Heart left ventricle (tissue), 13 donors: ENCODE data around the gene WFDC5.

Experiments used
- CTCF ChIP-seq, 12 donors: fragments of 200-600 bp; sonication (generic) in 4 of 12; IDR thresholded peaks; one replicate each; pipeline versions ENCODE4 v1.5.0 to v1.8.0; 2018 to 2022; ENCODE audit warnings: antibody characterized with exemption in 12 of 12, mild to moderate bottlenecking in 5 of 12
- POLR2A ChIP-seq, 2 donors: fragments of 450-650 bp; IDR thresholded peaks; one replicate each; pipeline ENCODE4 v1.6.1; 2017; ENCODE audit warnings: antibody characterized with exemption in 2 of 2, mild to moderate bottlenecking in 2 of 2, moderate library complexity in 2 of 2
- donor health status: ischemic (EF 13 %, LVEDD 7.1; RV severe dilation, severe dysfunction).
- donor health status: DM: no; HTN: yes; CAD: no.
- donor health status: DM: no; HTN: no; CAD: no.
- donor health status: ischemic (EF 25% LVEDD 6.9; RV normal size, moderate dysfunction).
- donor health status: ischemic (EF 25% LVEDD 5.7; RV mildly dilated, moderate dysfunction).
- donor health status: ischemic (EF 35%, LVEDD 5.7; RV mildly dilated, moderate dysfunction).
- donor health status: nonischemic (EF 11% LVEDD 7.7; RV severe dilation, severe dysfunction).
- donor health status: DM: yes; HTN: yes; CAD: no.
- donor health status: PGD.
- donor health status: ischemic (EF 29% LVEDD 5.4; RV normal size, mild dysfunction).
- donor health status: nonischemic (EF 23%, LVEDD 6.1; RV moderate dilation, normal function).

GRCh38 chr20:45163083-45163803 lies 48.3 kb upstream of the WFDC5 start:
- TF ChIP-seq CTCF (IDR thresholded peaks at IDR 0.05) = no peak
- no peak for TF ChIP-seq POLR2A (IDR thresholded peaks at IDR 0.05)
